KOPT-K1 (cell line): Measurements from ENCODE around the gene GSN.

Experiments used
- H3K27ac ChIP-seq: fragments of 200-600 bp; sonication (generic); 2 replicates; pipeline ENCODE4 v1.5.1; 2016; ENCODE audit warnings: antibody characterized with exemption, mild to moderate bottlenecking, low read depth, low read length; ENCODE audit not compliant: poor library complexity, severe bottlenecking
- H3K36me3 ChIP-seq: fragments of 200-600 bp; sonication (generic); 2 replicates; pipeline ENCODE4 v1.5.1; 2017; ENCODE audit warnings: antibody characterized with exemption, mild to moderate bottlenecking, low read length, moderate library complexity; ENCODE audit not compliant: insufficient read depth
- H3K9me3 ChIP-seq: fragments of 200-600 bp; sonication (generic); 2 replicates; pipeline ENCODE4 v1.5.1; 2017; ENCODE audit warnings: antibody characterized with exemption, low read length, mild to moderate bottlenecking; ENCODE audit not compliant: insufficient read depth, poor library complexity, severe bottlenecking

The GSN gene

GRCh38 chr9:121362813-121363621, 95.1 kb downstream of the GSN start:
- no peak overlapping the region for H3K27ac ChIP-seq

GRCh38 chr9:121363622-121363961, 95.6 kb downstream of the GSN start:
- no peak overlapping the region for H3K27ac ChIP-seq
- no peaks in the 10 kb centered on the region for H3K9me3 ChIP-seq
- H3K36me3 ChIP-seq: no peaks in the 10 kb centered on the region

More at GRCh38 chr9:121362813-121363621, 95.1 kb downstream of the GSN start:
- Histone ChIP-seq H3K36me3 (no peaks in the 10 kb centered on the region), H3K9me3 (no peaks in the 10 kb centered on the region)

- H3K27ac ChIP-seq: no peak overlapping the region
- H3K9me3 ChIP-seq: no peaks in the 10 kb centered on the region
- no peaks in the 10 kb centered on the region for H3K36me3 ChIP-seq
Measured at GRCh38 chr9:121364077-121364476, 96.1 kb downstream of the GSN start.

GRCh38 chr9:121364886-121365285, 96.9 kb downstream of the GSN start:
- Histone ChIP-seq H3K9me3 (no peaks in the 10 kb centered on the region), H3K27ac (no peak overlapping the region), H3K36me3 (no peaks in the 10 kb centered on the region)

- no peaks in the 10 kb centered on the region for H3K9me3 ChIP-seq
- no peak overlapping the region for H3K27ac ChIP-seq
- no peaks in the 10 kb centered on the region for H3K36me3 ChIP-seq
Measured at GRCh38 chr9:121365564-121365963, 97.6 kb downstream of the GSN start.

GRCh38 chr9:121366611-121367192, 98.7 kb downstream of the GSN start:
- Histone ChIP-seq H3K36me3 (no peaks in the 10 kb centered on the region), H3K9me3 (no peaks in the 10 kb centered on the region), H3K27ac (no peak overlapping the region)

GRCh38 chr9:121367306-121368137, 99.6 kb downstream of the GSN start:
- H3K9me3 ChIP-seq: no peaks in the 10 kb centered on the region
- H3K27ac ChIP-seq: no peak overlapping the region
- H3K36me3 ChIP-seq: no peaks in the 10 kb centered on the region

- no peaks in the 10 kb centered on the region for H3K36me3 ChIP-seq
- H3K9me3 ChIP-seq: no peaks in the 10 kb centered on the region
- no peak overlapping the region for H3K27ac ChIP-seq
Measured at GRCh38 chr9:121368138-121368522, 100.2 kb downstream of the GSN start.

- no peak overlapping the region for H3K27ac ChIP-seq
- H3K9me3 ChIP-seq: no peaks in the 10 kb centered on the region
- no peaks in the 10 kb centered on the region for H3K36me3 ChIP-seq
Measured at GRCh38 chr9:121368745-121369144, 100.8 kb downstream of the GSN start.

- Histone ChIP-seq H3K27ac (peak within 1 kb of the TSS; percentile 70), H3K36me3 (no peaks in the 10 kb centered on the region)
Measured at GRCh38 chr9:121369595-121370265, 101.8 kb downstream of the GSN start, which contains the start of gene STOM. Gene STOM, minus strand, starts transcription at chr9:121370250. Its CDS starts 63 bp downstream, at chr9:121370187.

GRCh38 chr9:121371495-121372061, 103.6 kb downstream of the GSN start:
- H3K36me3 ChIP-seq: no peaks in the 10 kb centered on the region
- H3K27ac ChIP-seq: no peak overlapping the region

More at GRCh38 chr9:121369595-121370265, 101.8 kb downstream of the GSN start, which contains the start of gene STOM:
- H3K9me3 ChIP-seq: no peaks in the 10 kb centered on the region

GRCh38 chr9:121372239-121373010, 104.5 kb downstream of the GSN start:
- H3K9me3 ChIP-seq: no peaks in the 10 kb centered on the region
- H3K36me3 ChIP-seq: no peaks in the 10 kb centered on the region
- H3K27ac ChIP-seq: no peak overlapping the region

More at GRCh38 chr9:121371495-121372061, 103.6 kb downstream of the GSN start:
- H3K9me3 ChIP-seq: no peaks in the 10 kb centered on the region

GRCh38 chr9:121373011-121373729, 105.2 kb downstream of the GSN start:
- H3K9me3 ChIP-seq: peaks cover 5% of the 10 kb centered on the region
- H3K36me3 ChIP-seq: no peaks in the 10 kb centered on the region
- H3K27ac ChIP-seq: no peak overlapping the region
